Prostate gland (tissue), 2 donors: ENCODE data around the gene IGF1R. TPM values are rescaled to one million over a fixed set of nuclear protein-coding genes. Genes with fewer than 3 reads are reported as not detected.

Experiments
- DNase-seq: peaks from one replicate; pipeline ENCODE4 v3.0.0-alpha.2; 2019; ENCODE audit warnings: low spot score
- H3K27ac ChIP-seq, 2 donors: fragments of 200-600 bp; sonication (generic); 2 replicates each; pipeline ENCODE4 v1.5.1; 2017 to 2019
- H3K27me3 ChIP-seq: fragments of 200-600 bp; sonication (generic); replicated peaks from 2 replicates; pipeline ENCODE4 v1.5.1; 2019; ENCODE audit not compliant: insufficient read depth
- H3K36me3 ChIP-seq, 2 donors: fragments of 200-600 bp; sonication (generic); 1 replicate in 1 of 2; 2 replicates in 1 of 2; pipeline versions ENCODE4 v1.5.1 to v1.8.1; 2017 to 2019
- H3K4me1 ChIP-seq: fragments of 200-600 bp; sonication (generic); replicated peaks from 2 replicates; pipeline ENCODE4 v1.5.1; 2019
- H3K4me3 ChIP-seq, 2 donors: fragments of 200-600 bp; sonication (generic); 2 replicates each; pipeline ENCODE4 v1.5.1; 2017 to 2019
- H3K9me3 ChIP-seq: fragments of 200-600 bp; sonication (generic); 2 replicates; pipeline ENCODE4 v1.5.1; 2017
- CTCF ChIP-seq, 4 experiments: fragments of 200-600 bp in 2 of 4; fragments of 450-650 bp in 2 of 4; sonication (generic) in 2 of 4; IDR thresholded peaks; 1 replicate in 3 of 4; 2 replicates in 1 of 4; pipeline ENCODE4 v1.5.1; 2016 to 2019; ENCODE audit warnings: antibody characterized with exemption in 4 of 4, mild to moderate bottlenecking in 2 of 4, moderate library complexity in 2 of 4
- POLR2A ChIP-seq: fragments of 450-650 bp; IDR thresholded peaks from one replicate; pipeline ENCODE4 v1.6.1; 2016; ENCODE audit warnings: antibody characterized with exemption, mild to moderate bottlenecking
- POLR2AphosphoS5 ChIP-seq: sonication (generic); formaldehyde crosslinking; IDR thresholded peaks from one replicate; pipeline ENCODE4 v1.6.1; 2017; ENCODE audit warnings: antibody characterized with exemption
- WGBS: methylation state at CpG from one replicate; pipeline ENCODE4 v1.1.5; 2018; 5-methylcytosine and 5-hydroxymethylcytosine counted together
- intact Hi-C: fragments of 100-400 bp; cut with DNase I; formaldehyde crosslinking; loops from one replicate; pipeline ENCODE4 v1.14.2; 2022
- total RNA-seq, 2 donors: library from RNA; depleted of rRNA; stranded (reverse); fragments of >200 nt; gene quantifications; one replicate each; pipeline ENCODE4 v1.1.0, GENCODE V29; 2016

IGF1R gene
- total RNA-seq, 2 donors from 2014 or later: 190 to 216 TPM

- H3K4me1 ChIP-seq: peaks cover 5% of the 10 kb centered on the region
- TF ChIP-seq POLR2AphosphoS5 (no peak), CTCF (IDR thresholded peaks at IDR 0.05) (no peak), POLR2A (no peak)
Observed at GRCh38 chr15:98699591-98700424, 51.5 kb downstream of the IGF1R start.

GRCh38 chr15:98700519-98700918 lies 52.2 kb downstream of the IGF1R start:
- TF ChIP-seq POLR2AphosphoS5: no peak
- no peak for TF ChIP-seq CTCF (IDR thresholded peaks at IDR 0.05)
- no peak for TF ChIP-seq POLR2A
- Histone ChIP-seq H3K36me3 (no peaks in the 10 kb centered on the region), H3K9me3 (no peaks in the 10 kb centered on the region), H3K27ac (no peak overlapping the region), H3K27me3 (no peaks in the 10 kb centered on the region), H3K4me1 (peaks cover 5% of the 10 kb centered on the region), H3K4me3 (no peak overlapping the region)
- intact Hi-C loops: no loop called here
- WGBS: 72% methylated on average over 6 of the region's 6 CpGs
- DNase-seq: no peak

More at GRCh38 chr15:98699591-98700424, 51.5 kb downstream of the IGF1R start:
- intact Hi-C loops: no loop called here
- no peaks in the 10 kb centered on the region for H3K27me3 ChIP-seq
- no peaks in the 10 kb centered on the region for H3K36me3 ChIP-seq
- DNase-seq: no peak
- H3K27ac ChIP-seq: no peak overlapping the region
- no peak overlapping the region for H3K4me3 ChIP-seq
- 54% methylated on average over 11 of the region's 11 CpGs for WGBS
- H3K9me3 ChIP-seq: no peaks in the 10 kb centered on the region

DNA sequence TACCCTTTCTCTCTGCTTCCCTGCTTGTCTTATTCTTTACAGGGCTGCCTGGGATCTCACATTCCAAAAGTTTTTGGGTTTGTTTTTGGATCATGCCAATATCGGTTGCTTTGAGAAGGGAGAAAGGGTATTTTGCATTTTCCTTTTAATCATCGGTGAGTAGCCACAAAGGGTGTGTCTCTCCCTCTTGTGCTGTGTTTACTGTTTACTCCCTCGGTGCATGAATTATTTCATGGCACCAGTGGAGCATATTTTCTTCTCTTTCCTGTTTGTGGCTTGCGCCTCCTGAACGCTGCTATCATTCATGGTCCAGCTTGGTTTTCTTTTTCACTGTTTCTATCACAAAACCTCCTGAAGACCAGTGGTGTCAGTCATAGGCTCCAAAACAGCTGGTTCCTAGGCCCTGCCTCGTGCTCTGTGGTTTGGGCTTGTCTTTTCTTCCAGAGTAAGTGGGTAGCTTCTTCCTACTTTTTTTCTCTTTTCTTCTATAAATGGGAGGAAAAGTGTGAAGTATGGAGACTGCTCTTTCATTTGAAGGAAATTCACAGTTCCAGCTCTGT lies 54.9 kb downstream of the IGF1R start:
- intact Hi-C loops: no loop called here
- no peak overlapping the region for H3K4me3 ChIP-seq
- 64% methylated on average over 6 of the region's 6 CpGs for WGBS
- H3K27ac ChIP-seq: no peak overlapping the region
- H3K4me1 ChIP-seq: peaks cover 5% of the 10 kb centered on the region
- DNase-seq: no peak
- TF ChIP-seq CTCF (IDR thresholded peaks at IDR 0.05) (no peak), POLR2AphosphoS5 (no peak), POLR2A (no peak)
- H3K27me3 ChIP-seq: no peaks in the 10 kb centered on the region
- H3K36me3 ChIP-seq: no peaks in the 10 kb centered on the region
- no peaks in the 10 kb centered on the region for H3K9me3 ChIP-seq

GRCh38 chr15:98705070-98705469 lies 56.7 kb downstream of the IGF1R start:
- intact Hi-C loops: no loop called here
- Histone ChIP-seq H3K9me3 (no peaks in the 10 kb centered on the region), H3K27me3 (no peaks in the 10 kb centered on the region), H3K36me3 (no peaks in the 10 kb centered on the region), H3K4me1 (peaks cover 5% of the 10 kb centered on the region), H3K4me3 (no peak overlapping the region), H3K27ac (no peak overlapping the region)
- no peak for DNase-seq
- TF ChIP-seq POLR2AphosphoS5 (no peak), POLR2A (no peak), CTCF (IDR thresholded peaks at IDR 0.05) (no peak)
- WGBS: 98% methylated on average over 4 of the region's 4 CpGs

GRCh38 chr15:98706387-98706786 lies 58.0 kb downstream of the IGF1R start:
- intact Hi-C loops: no loop called here
- WGBS: 79% methylated on average over 1 of the region's 1 CpG
- TF ChIP-seq CTCF (IDR thresholded peaks at IDR 0.05) (no peak), POLR2A (no peak), POLR2AphosphoS5 (no peak)
- H3K4me1 ChIP-seq: peaks cover 5% of the 10 kb centered on the region
- no peaks in the 10 kb centered on the region for H3K27me3 ChIP-seq
- no peaks in the 10 kb centered on the region for H3K9me3 ChIP-seq
- H3K36me3 ChIP-seq: no peaks in the 10 kb centered on the region
- H3K27ac ChIP-seq: no peak overlapping the region
- DNase-seq: no peak
- H3K4me3 ChIP-seq: no peak overlapping the region
